HepG2 (cell line): ENCODE measurements around the gene DPP7. TPM values are rescaled to one million over a fixed set of nuclear protein-coding genes. Genes with fewer than 3 reads are reported as not detected.
A peak's percentile ranks its signal among the peaks of the same experiment; 100 is the strongest.

Experiments
- ATAC-seq: fragments of 200-7000 bp; cut with Tn5 transposase; 3 replicates; pipeline ENCODE4 v1.9.1; 2020; ENCODE audit warnings: mild to moderate bottlenecking, moderate library complexity
- BruUV-seq: library from RNA; stranded (reverse); fragments of 400-500 nt; replicated peaks from 2 replicates; lab custom pipeline; 2021; lab: Mats Ljungman, UMichigan
- CTCF ChIA-PET: fragments of 300-600 bp; formaldehyde crosslinking; extraction: SDS; loops from one replicate; lab custom pipeline; 2021; ENCODE audit warnings: low total read pairs, inconsistent platforms, low intra/inter-chr PET ratio; lab: Yijun Ruan, JAX
- POLR2A ChIA-PET: fragments of 350-600 bp; sonication (Branson Sonifier 250); formaldehyde crosslinking; loops from one replicate; lab custom pipeline; 2020; ENCODE audit warnings: antibody characterized with exemption, inconsistent platforms; lab: Yijun Ruan, JAX
- DNase-seq: peaks from one replicate; pipeline ENCODE4 v3.0.0-alpha.2; 2015; ENCODE audit warnings: low spot score
- FAIRE-seq: peaks from 3 replicates; lab custom pipeline; 2011; peaks lifted over from hg19 to GRCh38; lab: Jason Lieb, UNC
- H2AFZ ChIP-seq: one replicate; pipeline ENCODE4 v1.6.1; 2011; ENCODE audit warnings: low read length, inconsistent platforms
- H3K27ac ChIP-seq: fragments of 300-600 bp; 3 replicates; pipeline ENCODE4 v1.8.0; 2011; ENCODE audit warnings: mixed run types, mild to moderate bottlenecking, mixed read lengths, low read length, inconsistent platforms; ENCODE audit not compliant: insufficient read depth; ENCODE audit errors: extremely low read length
- H3K27me3 ChIP-seq, 2 experiments: fragments of 200-600 bp in 1 of 2; 2 replicates in 1 of 2; 3 replicates in 1 of 2; pipeline versions ENCODE4 v1.6.0 to v1.8.0; 2011; ENCODE audit warnings: low read length in 2 of 2, mild to moderate bottlenecking in 2 of 2, moderate library complexity in 2 of 2, inconsistent platforms in 1 of 2; ENCODE audit not compliant: insufficient read depth in 2 of 2, control insufficient read depth in 1 of 2
- H3K36me3 ChIP-seq, 2 experiments: fragments of 200-600 bp in 1 of 2; replicated peaks in 1 of 2; 2 replicates in 1 of 2; 3 replicates in 1 of 2; pipeline versions ENCODE4 v1.5.1 to v1.8.0; 2011; ENCODE audit warnings: low read length in 2 of 2, inconsistent platforms in 1 of 2; ENCODE audit not compliant: insufficient read depth in 2 of 2, control insufficient read depth in 1 of 2
- H3K4me1 ChIP-seq: 2 replicates; pipeline ENCODE4 v1.5.1; 2012; ENCODE audit warnings: low read length, inconsistent platforms; ENCODE audit not compliant: insufficient read depth
- H3K4me2 ChIP-seq: 2 replicates; pipeline ENCODE4 v1.6.0; 2011; ENCODE audit warnings: low read depth, low read length, inconsistent platforms
- H3K4me3 ChIP-seq, 3 experiments: fragments of 200-600 bp in 1 of 3; sonication (generic), shearing (Covaris generic) in 1 of 3; replicated peaks in 1 of 3; 2 replicates each; pipeline ENCODE4 v1.5.1; 2011 to 2016; ENCODE audit warnings: low read length in 3 of 3, inconsistent platforms in 2 of 3, low read depth in 2 of 3, mild to moderate bottlenecking in 2 of 3, control low read depth in 1 of 3, mixed read lengths in 1 of 3; ENCODE audit not compliant: insufficient read depth in 1 of 3
- H3K79me2 ChIP-seq: one replicate; pipeline ENCODE4 v1.6.1; 2011; ENCODE audit warnings: low read length, inconsistent platforms; ENCODE audit not compliant: insufficient read depth
- H3K9ac ChIP-seq: 2 replicates; pipeline ENCODE4 v1.6.0; 2011; ENCODE audit warnings: mild to moderate bottlenecking, low read depth, low read length, inconsistent platforms; ENCODE audit not compliant: insufficient read depth
- H3K9me3 ChIP-seq: 2 replicates; pipeline ENCODE4 v1.5.1; 2012; ENCODE audit warnings: mild to moderate bottlenecking, low read length
- H4K20me1 ChIP-seq: 2 replicates; pipeline ENCODE4 v1.6.0; 2011; ENCODE audit warnings: inconsistent platforms, mild to moderate bottlenecking, low read length, moderate library complexity; ENCODE audit not compliant: insufficient read depth
- KAT7 ChIP-seq: IDR thresholded peaks from 2 replicates; pipeline ENCODE4 v1.6.1; 2018; ENCODE audit warnings: borderline replicate concordance, missing compliant biosample characterization
- MED13 ChIP-seq: sonication (generic); formaldehyde crosslinking; IDR thresholded peaks from 2 replicates; pipeline ENCODE4 v1.5.0; 2020; ENCODE audit warnings: missing genetic modification reagents
- NFE2L2 ChIP-seq: fragments of 150-350 bp; IDR thresholded peaks from 2 replicates; pipeline ENCODE4 v1.6.1; 2014; ENCODE audit warnings: low read length
- NR2F6 ChIP-seq, 2 experiments: IDR thresholded peaks; 2 replicates each; pipeline ENCODE4 v1.6.1; 2016; ENCODE audit warnings: antibody characterized with exemption in 1 of 2, mild to moderate bottlenecking in 1 of 2
- REPIN1 ChIP-seq: sonication (generic); formaldehyde crosslinking; IDR thresholded peaks from 2 replicates; pipeline ENCODE4 v1.8.0; 2022; ENCODE audit warnings: missing genetic modification reagents, low read depth, mild to moderate bottlenecking, borderline replicate concordance
- RXRA ChIP-seq: sonication (generic); formaldehyde crosslinking; IDR thresholded peaks from 2 replicates; pipeline ENCODE4 v1.5.1; 2020; ENCODE audit warnings: missing genetic modification reagents
- SMC3 ChIP-seq: IDR thresholded peaks from 2 replicates; pipeline ENCODE4 v1.6.1; 2011; ENCODE audit warnings: low read length, improper control_type of control experiment
- TBX3 ChIP-seq: fragments of 450-650 bp; IDR thresholded peaks from 2 replicates; pipeline ENCODE4 v1.6.1; 2017; ENCODE audit warnings: antibody characterized with exemption, mild to moderate bottlenecking, inconsistent platforms, borderline replicate concordance
- ZNF329 ChIP-seq: sonication (generic); formaldehyde crosslinking; IDR thresholded peaks from 2 replicates; pipeline ENCODE4 v1.9.0; 2021; ENCODE audit warnings: low read depth, mild to moderate bottlenecking, missing genetic modification reagents
- ZNF619 ChIP-seq: sonication (generic); formaldehyde crosslinking; IDR thresholded peaks from 2 replicates; pipeline ENCODE4 v1.4.0; 2020; ENCODE audit warnings: mild to moderate bottlenecking, missing genetic modification reagents
- ZNF761 ChIP-seq: sonication (generic); formaldehyde crosslinking; conservative IDR thresholded peaks from 2 replicates; pipeline ENCODE4 v1.4.0; 2020; ENCODE audit warnings: mild to moderate bottlenecking, missing genetic modification reagents
- ZNF772 ChIP-seq: sonication (generic); formaldehyde crosslinking; IDR thresholded peaks from 2 replicates; pipeline ENCODE4 v1.5.0; 2020; ENCODE audit warnings: mild to moderate bottlenecking, missing genetic modification reagents
- WGBS: methylation state at CpG from one replicate; pipeline ENCODE4 v1.1.6; 2017; ENCODE audit warnings: low lambda C conversion rate; 5-methylcytosine and 5-hydroxymethylcytosine counted together
- in situ Hi-C: cut with HindIII; loops from 2 replicates; pipeline ENCODE4 v1.10.0; 2017; ENCODE audit warnings: low pct_unique_long_range_greater_than_20kb; ENCODE audit not compliant: extremely low pct_ligation_motif_present
- intact Hi-C: fragments of 100-400 bp; cut with micrococcal nuclease; formaldehyde crosslinking; loops from one replicate; pipeline ENCODE4 v1.10.0; 2022; ENCODE audit not compliant: unreplicated experiment
- polyA plus RNA-seq, 8 experiments: library from polyadenylated mRNA; depleted of rRNA in 3 of 8; stranded (reverse) in 7 of 8; unstranded in 1 of 8; fragments of >200 nt; fragmentation: Illumina TruSeq in 4 of 8; extraction: Trizol in 4 of 8; gene quantifications; 2 replicates each; pipeline versions ENCODE4 v1.2.1 to v1.2.3, GENCODE V29; 2011 to 2016; ENCODE audit warnings: low read depth in 4 of 8, missing spikeins in 1 of 8, mixed read lengths in 1 of 8; ENCODE audit not compliant: insufficient read depth in 1 of 8
- total RNA-seq, 5 experiments: library from RNA; depleted of rRNA; stranded (reverse); fragments of >200 nt; fragmentation: Illumina TruSeq; extraction: Trizol; gene quantifications; 2 replicates each; pipeline ENCODE4 v1.2.3, GENCODE V29; 2016; ENCODE audit warnings: low read depth in 1 of 5
- TF ChIP-seq, protein P1 (sequence below): IDR thresholded peaks from 2 replicates; pipeline ENCODE4 v1.6.1; 2012; ENCODE audit warnings: inconsistent platforms
- TF ChIP-seq, protein P2 (sequence below): sonication (generic); formaldehyde crosslinking; IDR thresholded peaks from 2 replicates; pipeline ENCODE4 v1.8.0; 2022; ENCODE audit warnings: mild to moderate bottlenecking, missing genetic modification reagents, moderate library complexity
- TF ChIP-seq, protein P3 (sequence below): IDR thresholded peaks from 2 replicates; pipeline ENCODE4 v1.6.1; 2016; ENCODE audit warnings: control low read depth

DPP7 gene
- total and polyA plus RNA-seq, 2 of the 13 experiments (the other 11 are each of a cell fraction or from before 2014, with no cell fraction given) = 1.2 to 4.5 TPM

DNA sequence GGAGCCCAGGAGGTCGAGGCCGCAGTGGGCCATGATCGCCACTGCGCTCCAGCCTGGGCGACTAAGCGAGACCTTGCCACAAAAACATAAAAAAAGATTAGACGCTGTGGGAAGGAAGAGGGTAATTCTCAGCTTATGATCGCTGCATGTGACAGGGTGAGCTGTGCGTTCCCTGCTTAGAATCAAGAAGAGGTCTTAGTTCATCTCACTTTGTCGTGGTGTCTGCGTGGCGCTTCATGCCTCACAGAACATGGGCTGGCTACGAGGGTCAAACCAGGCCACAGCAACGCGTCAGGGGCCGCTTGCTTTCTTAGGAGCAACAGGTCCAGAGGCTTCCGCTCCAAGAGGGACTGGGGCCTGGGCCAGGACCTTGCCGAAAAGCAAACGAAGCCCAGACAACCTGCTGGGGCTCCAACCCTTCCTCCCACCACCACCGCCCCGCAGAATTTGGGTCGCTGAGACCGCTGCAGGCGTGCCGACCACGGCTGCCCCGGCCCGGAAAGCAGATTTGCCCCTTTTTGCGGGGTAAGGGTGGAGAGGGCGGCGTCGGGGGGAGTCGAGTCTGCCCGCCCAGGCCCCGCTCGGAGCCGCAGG is 14.4 kb upstream of the DPP7 start (continued):
- TF ChIP-seq, protein P1, sequence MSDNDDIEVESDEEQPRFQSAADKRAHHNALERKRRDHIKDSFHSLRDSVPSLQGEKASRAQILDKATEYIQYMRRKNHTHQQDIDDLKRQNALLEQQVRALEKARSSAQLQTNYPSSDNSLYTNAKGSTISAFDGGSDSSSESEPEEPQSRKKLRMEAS = peak; percentile 43
- TF ChIP-seq, protein P2, sequence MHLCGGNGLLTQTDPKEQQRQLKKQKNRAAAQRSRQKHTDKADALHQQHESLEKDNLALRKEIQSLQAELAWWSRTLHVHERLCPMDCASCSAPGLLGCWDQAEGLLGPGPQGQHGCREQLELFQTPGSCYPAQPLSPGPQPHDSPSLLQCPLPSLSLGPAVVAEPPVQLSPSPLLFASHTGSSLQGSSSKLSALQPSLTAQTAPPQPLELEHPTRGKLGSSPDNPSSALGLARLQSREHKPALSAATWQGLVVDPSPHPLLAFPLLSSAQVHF = peak; percentile 42; the same call in 1 of the 2 replicates
- TF ChIP-seq, protein P3, sequence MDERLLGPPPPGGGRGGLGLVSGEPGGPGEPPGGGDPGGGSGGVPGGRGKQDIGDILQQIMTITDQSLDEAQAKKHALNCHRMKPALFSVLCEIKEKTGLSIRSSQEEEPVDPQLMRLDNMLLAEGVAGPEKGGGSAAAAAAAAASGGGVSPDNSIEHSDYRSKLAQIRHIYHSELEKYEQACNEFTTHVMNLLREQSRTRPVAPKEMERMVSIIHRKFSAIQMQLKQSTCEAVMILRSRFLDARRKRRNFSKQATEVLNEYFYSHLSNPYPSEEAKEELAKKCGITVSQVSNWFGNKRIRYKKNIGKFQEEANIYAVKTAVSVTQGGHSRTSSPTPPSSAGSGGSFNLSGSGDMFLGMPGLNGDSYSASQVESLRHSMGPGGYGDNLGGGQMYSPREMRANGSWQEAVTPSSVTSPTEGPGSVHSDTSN (CRISPR knock-in tag) = no peak
- TF ChIP-seq ZNF329 (CRISPR knock-in tag) (0 out of 2 replicates have a peak, but pooled peaks have one; percentile 49), NR2F6 (IDR thresholded peaks at IDR 0.05) (no peak), NR2F6 (CRISPR knock-in tag; IDR thresholded peaks at IDR 0.05) (no peak), NFE2L2 (no peak), RXRA (CRISPR knock-in tag) (peak; percentile 62; the same call in 1 of the 2 replicates), REPIN1 (CRISPR knock-in tag) (0 out of 2 replicates have a peak, but pooled peaks have one; percentile 5), SMC3 (no peak)

DNA sequence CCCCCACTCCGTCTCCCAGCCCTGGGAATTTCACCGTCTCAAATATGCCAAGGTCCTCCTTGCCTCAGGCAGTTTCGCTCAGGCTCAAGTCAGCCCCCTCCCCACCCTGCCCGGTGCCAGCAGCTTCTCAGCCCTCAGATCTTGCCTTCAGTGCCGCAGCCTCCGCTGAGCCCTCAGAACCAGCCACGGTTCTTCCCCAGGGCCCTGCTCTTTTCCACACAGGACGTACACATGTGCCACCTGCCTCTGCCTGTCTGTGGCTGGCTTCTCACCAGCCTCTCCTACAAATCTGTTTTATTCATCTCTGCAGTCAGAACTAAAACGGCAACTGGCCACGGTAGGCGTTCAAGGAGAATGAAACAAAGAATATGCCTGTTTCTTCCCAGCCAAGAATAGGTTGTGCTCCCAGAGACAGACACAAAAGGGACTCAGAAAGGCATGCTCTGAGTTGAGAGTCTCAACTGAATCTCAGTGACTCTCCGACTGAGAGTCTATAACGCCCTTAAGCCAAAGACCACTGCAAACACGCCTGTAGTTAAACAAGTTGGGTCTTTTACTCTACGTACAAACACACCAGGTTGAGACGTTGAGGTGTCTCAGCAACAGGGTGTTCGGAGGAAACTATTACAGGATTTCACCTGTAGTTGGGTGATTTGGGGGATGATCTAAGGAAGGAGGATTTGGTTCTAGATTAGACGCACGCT is 13.8 kb upstream of the DPP7 start:
- BruUV-seq = TSS peak; percentile 62
- ATAC-seq (peak; percentile 3; the same call in 1 of the 3 replicates), DNase-seq (no peak), FAIRE-seq (no peak)
- Histone ChIP-seq H3K27ac (peak overlapping the region; percentile 82), H2AFZ (no peak overlapping the region), H3K4me3 (peak overlapping the region; percentile 75 to 90 (median 85)), H4K20me1 (peaks cover 5% of the 10 kb centered on the region; the same call in 1 of the 2 replicates), H3K4me2 (peak overlapping the region; percentile 98), H3K4me1 (peaks cover 24% of the 10 kb centered on the region), H3K27me3 (no peaks in the 10 kb centered on the region), H3K36me3 (no peaks in the 10 kb centered on the region), H3K79me2 (peaks cover 19% of the 10 kb centered on the region), H3K9ac (peak overlapping the region; percentile 80), H3K9me3 (no peaks in the 10 kb centered on the region)
- POLR2A ChIA-PET = interaction anchor here (0.6 to 2.2 kb wide), 15 partner anchors 12 to 148 kb away, joined by 3 to 16 read pairs (median 5); partner anchors contain the start of genes ENTPD2, MAN1B1, RNF224 and SSNA1
- CTCF ChIA-PET = no interaction called here
- intact Hi-C loops = no loop called here
- WGBS = 1% methylated on average over 19 of the region's 19 CpGs
- in situ Hi-C loops = no loop called here
- TF ChIP-seq MED13 (CRISPR knock-in tag) (no peak), ZNF761 (CRISPR knock-in tag) (no peak), KAT7 (CRISPR knock-in tag) (0 out of 2 replicates have a peak, but pooled peaks have one; percentile 4), ZNF772 (CRISPR knock-in tag) (0 out of 2 replicates have a peak, but pooled peaks have one; percentile 38), TBX3 (no peak), ZNF619 (no peak)
- TF ChIP-seq, protein P2 = 0 out of 2 replicates have a peak, but pooled peaks have one; percentile 4
